Suprapubic skin (tissue), 3 donors: ENCODE measurements around the gene CASKIN1.

ENCODE experiments used
- EP300 ChIP-seq: sonication (generic); formaldehyde crosslinking; IDR thresholded peaks from one replicate; pipeline ENCODE4 v1.6.1; 2017; ENCODE audit warnings: antibody characterized with exemption
- POLR2A ChIP-seq, 2 donors: fragments of 450-650 bp; IDR thresholded peaks; one replicate each; pipeline ENCODE4 v1.6.1; 2017; ENCODE audit warnings: antibody characterized with exemption in 2 of 2, mild to moderate bottlenecking in 2 of 2, moderate library complexity in 2 of 2
- TF ChIP-seq, protein P1 (sequence below), 2 donors: fragments of 200-600 bp in 1 of 2; fragments of 450-650 bp in 1 of 2; sonication (generic) in 1 of 2; IDR thresholded peaks; one replicate each; pipeline ENCODE4 v1.5.1; 2016 to 2019; ENCODE audit warnings: antibody characterized with exemption in 2 of 2, mild to moderate bottlenecking in 1 of 2, moderate library complexity in 1 of 2

DNA sequence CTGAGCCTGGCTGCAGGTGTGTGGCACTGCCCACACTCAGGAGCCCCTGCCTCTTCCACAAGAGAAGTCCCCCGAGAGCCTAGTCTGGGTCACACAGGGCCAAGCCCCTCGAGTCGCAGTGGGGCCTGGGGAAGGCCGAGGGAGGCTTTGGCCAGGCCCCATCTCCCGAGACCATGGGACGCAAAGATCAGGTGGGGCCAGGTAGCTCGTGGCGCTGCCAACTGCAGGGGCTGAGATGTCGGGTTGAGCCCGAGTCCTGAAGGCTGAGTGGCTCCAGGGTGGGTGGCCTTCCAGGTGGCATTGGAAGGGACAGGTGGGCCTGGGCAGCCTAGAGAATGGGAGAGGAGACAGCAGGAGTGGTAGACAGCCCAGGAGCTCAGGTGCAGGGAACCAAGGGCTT lies 34.5 kb downstream of the CASKIN1 start:
- TF ChIP-seq, protein P1, sequence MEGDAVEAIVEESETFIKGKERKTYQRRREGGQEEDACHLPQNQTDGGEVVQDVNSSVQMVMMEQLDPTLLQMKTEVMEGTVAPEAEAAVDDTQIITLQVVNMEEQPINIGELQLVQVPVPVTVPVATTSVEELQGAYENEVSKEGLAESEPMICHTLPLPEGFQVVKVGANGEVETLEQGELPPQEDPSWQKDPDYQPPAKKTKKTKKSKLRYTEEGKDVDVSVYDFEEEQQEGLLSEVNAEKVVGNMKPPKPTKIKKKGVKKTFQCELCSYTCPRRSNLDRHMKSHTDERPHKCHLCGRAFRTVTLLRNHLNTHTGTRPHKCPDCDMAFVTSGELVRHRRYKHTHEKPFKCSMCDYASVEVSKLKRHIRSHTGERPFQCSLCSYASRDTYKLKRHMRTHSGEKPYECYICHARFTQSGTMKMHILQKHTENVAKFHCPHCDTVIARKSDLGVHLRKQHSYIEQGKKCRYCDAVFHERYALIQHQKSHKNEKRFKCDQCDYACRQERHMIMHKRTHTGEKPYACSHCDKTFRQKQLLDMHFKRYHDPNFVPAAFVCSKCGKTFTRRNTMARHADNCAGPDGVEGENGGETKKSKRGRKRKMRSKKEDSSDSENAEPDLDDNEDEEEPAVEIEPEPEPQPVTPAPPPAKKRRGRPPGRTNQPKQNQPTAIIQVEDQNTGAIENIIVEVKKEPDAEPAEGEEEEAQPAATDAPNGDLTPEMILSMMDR (IDR thresholded peaks at IDR 0.05), result no peak
- TF ChIP-seq POLR2A (IDR thresholded peaks at IDR 0.05), result no peak
- no peak for TF ChIP-seq EP300
